PC-3 (cell line): ENCODE results near the gene SLTM. TPM values are rescaled to one million over a fixed set of nuclear protein-coding genes. Genes with fewer than 3 reads are reported as not detected.
A peak's percentile ranks its signal among the peaks of the same experiment; 100 is the strongest.

Experiments
- ATAC-seq: fragments of 200-7000 bp; cut with Tn5 transposase; 2 replicates; pipeline ENCODE4 v1.9.1; 2020; ENCODE audit warnings: mild to moderate bottlenecking, moderate library complexity
- BruUV-seq: library from RNA; stranded (reverse); fragments of 400-500 nt; replicated peaks from 2 replicates; lab custom pipeline; 2021; lab: Mats Ljungman, UMichigan
- CTCF ChIA-PET: fragments of 300-600 bp; sonication (Branson Sonifier 250); formaldehyde crosslinking; loops from one replicate; lab custom pipeline; 2022; ENCODE audit warnings: antibody characterized with exemption; lab: Charles Lee
- POLR2A ChIA-PET: fragments of 300-600 bp; sonication (Branson Sonifier 250); formaldehyde crosslinking; loops from one replicate; lab custom pipeline; 2022; ENCODE audit warnings: antibody characterized with exemption; ENCODE audit not compliant: unreplicated experiment; lab: Charles Lee
- DNase-seq: peaks from one replicate; pipeline ENCODE4 v3.0.0-alpha.2; 2015
- H2AFZ ChIP-seq: fragments of 300-600 bp; sonication (generic); 2 replicates; pipeline ENCODE4 v1.6.0; 2016; ENCODE audit warnings: antibody characterized with exemption, low read length
- H3F3A ChIP-seq: fragments of 300-600 bp; sonication (generic); one replicate; pipeline ENCODE4 v1.6.0; 2017; ENCODE audit warnings: antibody characterized with exemption, low read length, control low read depth, mild to moderate bottlenecking; ENCODE audit not compliant: unreplicated experiment
- H3K27ac ChIP-seq: fragments of 300-600 bp; sonication (generic); 2 replicates; pipeline ENCODE4 v1.5.1; 2016; ENCODE audit warnings: mild to moderate bottlenecking, low read length
- H3K27me3 ChIP-seq: fragments of 300-600 bp; sonication (generic); 2 replicates; pipeline ENCODE4 v1.6.1; 2016; ENCODE audit warnings: low read length, mixed read lengths
- H3K36me3 ChIP-seq: fragments of 300-600 bp; sonication (generic); 2 replicates; pipeline ENCODE4 v1.6.1; 2016; ENCODE audit warnings: low read depth, mixed run types, low read length, mixed read lengths
- H3K4me1 ChIP-seq: fragments of 300-600 bp; sonication (generic); 2 replicates; pipeline ENCODE4 v1.5.1; 2016; ENCODE audit warnings: low read length; ENCODE audit not compliant: insufficient read depth
- H3K4me2 ChIP-seq: fragments of 300-600 bp; sonication (generic); 2 replicates; pipeline ENCODE4 v1.6.0; 2016; ENCODE audit warnings: low read length
- H3K4me3 ChIP-seq: fragments of 300-600 bp; sonication (generic); 2 replicates; pipeline ENCODE4 v1.5.1; 2016; ENCODE audit warnings: mild to moderate bottlenecking, low read length, mixed read lengths
- H3K79me2 ChIP-seq: fragments of 300-600 bp; sonication (generic); 2 replicates; pipeline ENCODE4 v1.6.1; 2017; ENCODE audit warnings: low read length, mixed read lengths
- H3K9ac ChIP-seq: fragments of 300-600 bp; sonication (generic); 2 replicates; pipeline ENCODE4 v1.6.0; 2016; ENCODE audit warnings: mild to moderate bottlenecking, low read length
- H3K9me2 ChIP-seq: fragments of 300-600 bp; sonication (generic); replicated peaks from 2 replicates; pipeline ENCODE4 v1.6.1; 2016; ENCODE audit warnings: mixed run types, low read length, mixed read lengths
- H3K9me3 ChIP-seq: fragments of 300-600 bp; sonication (generic); 2 replicates; pipeline ENCODE4 v1.6.1; 2016; ENCODE audit warnings: low read length, mixed read lengths
- H4K20me1 ChIP-seq: fragments of 300-600 bp; sonication (generic); 2 replicates; pipeline ENCODE4 v1.6.1; 2016; ENCODE audit warnings: low read length, mixed read lengths
- CTCF ChIP-seq: fragments of 300-600 bp; sonication (generic); conservative IDR thresholded peaks from 2 replicates; pipeline ENCODE4 v1.5.1; 2017; ENCODE audit warnings: antibody characterized with exemption, low read depth, mild to moderate bottlenecking, low read length
- EZH2 ChIP-seq: fragments of 300-600 bp; sonication (generic); IDR thresholded peaks from one replicate; pipeline ENCODE4 v1.6.1; 2017; ENCODE audit warnings: antibody characterized with exemption, mild to moderate bottlenecking, low read length; ENCODE audit not compliant: unreplicated experiment
- EZH2phosphoT487 ChIP-seq: fragments of 300-600 bp; sonication (generic); IDR thresholded peaks from 2 replicates; pipeline ENCODE4 v1.6.1; 2018; ENCODE audit warnings: mild to moderate bottlenecking, antibody characterized with exemption, low read length, borderline replicate concordance
- intact Hi-C: fragments of 100-400 bp; cut with micrococcal nuclease; formaldehyde crosslinking; loops from 2 replicates; pipeline ENCODE4 v1.9.0; 2023
- total RNA-seq: library from RNA; depleted of rRNA; stranded (reverse); fragments of >200 nt; gene quantifications from 2 replicates; pipeline ENCODE4 v1.2.3, GENCODE V29; 2014

SLTM gene
- total RNA-seq, 1 experiment from 2014 or later: 103 TPM

GRCh38 chr15:58958811-58959210, 25.3 kb upstream of the SLTM start:
- H3K36me3 ChIP-seq: no peaks in the 10 kb centered on the region
- no peaks in the 10 kb centered on the region for H3K9me2 ChIP-seq
- H3K79me2 ChIP-seq: no peaks in the 10 kb centered on the region
- H3K9me3 ChIP-seq: no peaks in the 10 kb centered on the region
- TF ChIP-seq CTCF (no peak), EZH2 (no peak), EZH2phosphoT487 (no peak)
- intact Hi-C loops: loop anchor here (10.0 kb wide), 1 partner anchor 416 kb away; the partner anchor contains the start of gene MYO1E
- no peaks in the 10 kb centered on the region for H4K20me1 ChIP-seq
- H3K27me3 ChIP-seq: no peaks in the 10 kb centered on the region
- H3K4me3 ChIP-seq: no peak overlapping the region
- no peak overlapping the region for H3K27ac ChIP-seq
- no peak overlapping the region for H2AFZ ChIP-seq
- no peak overlapping the region for H3K4me2 ChIP-seq
- DNase-seq (no peak), ATAC-seq (no peak)
- no TSS peak for BruUV-seq
- peaks cover 15% of the 10 kb centered on the region for H3K4me1 ChIP-seq
- ChIA-PET CTCF (no interaction called here), POLR2A (no interaction called here)
- H3F3A ChIP-seq: no peaks in the 10 kb centered on the region
- no peak overlapping the region for H3K9ac ChIP-seq

- peaks cover 2% of the 10 kb centered on the region for H3F3A ChIP-seq
- H3K36me3 ChIP-seq: no peaks in the 10 kb centered on the region
- H3K9ac ChIP-seq: no peak overlapping the region
- H3K79me2 ChIP-seq: no peaks in the 10 kb centered on the region
- DNase-seq (peak; percentile 90), ATAC-seq (peak; percentile 89)
- ChIA-PET CTCF (no interaction called here), POLR2A (no interaction called here)
- no peaks in the 10 kb centered on the region for H4K20me1 ChIP-seq
- peak overlapping the region; percentile 60; the same call in 1 of the 2 replicates for H3K4me2 ChIP-seq
- H3K9me2 ChIP-seq: no peaks in the 10 kb centered on the region
- intact Hi-C loops: loop anchor here (2.0 to 10.0 kb wide), 2 partner anchors 21 to 417 kb away; partner anchors contain the start of gene MYO1E
- peak overlapping the region; percentile 79 for H2AFZ ChIP-seq
- no peaks in the 10 kb centered on the region for H3K9me3 ChIP-seq
- 0 out of 2 replicates have a peak overlapping the region, but pooled peaks have one; percentile 34 for H3K4me3 ChIP-seq
- peaks cover 20% of the 10 kb centered on the region for H3K4me1 ChIP-seq
- no peaks in the 10 kb centered on the region for H3K27me3 ChIP-seq
- no peak for TF ChIP-seq EZH2
- no peak for TF ChIP-seq EZH2phosphoT487
- peak; percentile 89 for TF ChIP-seq CTCF
- no TSS peak for BruUV-seq
- no peak overlapping the region for H3K27ac ChIP-seq
These were observed 23.9 kb upstream of the SLTM start for GRCh38 chr15:58957101-58957973.
